WTC11 (cell line): ENCODE measurements around the gene ISG20L2. TPM values are rescaled to one million over a fixed set of nuclear protein-coding genes. Genes with fewer than 3 reads are reported as not detected.
A peak's percentile ranks its signal among the peaks of the same experiment; 100 is the strongest.

Experiments
- ATAC-seq: fragments of 200-7000 bp; cut with Tn5 transposase; 2 replicates; pipeline ENCODE4 v1.10.0; 2021; ENCODE audit warnings: mild to moderate bottlenecking, moderate library complexity
- CTCF ChIA-PET: fragments of 300-600 bp; sonication (Branson Sonifier 250); formaldehyde crosslinking; loops from one replicate; lab custom pipeline; 2021; ENCODE audit warnings: antibody characterized with exemption; lab: Charles Lee
- POLR2A ChIA-PET: fragments of 350-600 bp; sonication (Branson Sonifier 250); formaldehyde crosslinking; loops from one replicate; lab custom pipeline; 2021; ENCODE audit warnings: antibody characterized with exemption; lab: Charles Lee
- DNase-seq: peaks from one replicate; pipeline ENCODE4 v3.0.0; 2021; ENCODE audit warnings: low spot score
- H3K27ac Mint-ChIP-seq: 2 replicates; pipeline ENCODE4 v1.8.0; 2021; ENCODE audit warnings: mixed read lengths
- H3K27me3 Mint-ChIP-seq: 2 replicates; pipeline ENCODE4 v1.8.0; 2021; ENCODE audit warnings: low read depth, mild to moderate bottlenecking, moderate library complexity, mixed read lengths
- H3K36me3 Mint-ChIP-seq: 2 replicates; pipeline ENCODE4 v1.8.0; 2021; ENCODE audit warnings: mixed read lengths
- H3K4me1 Mint-ChIP-seq: 2 replicates; pipeline ENCODE4 v1.8.0; 2022; ENCODE audit warnings: mixed read lengths
- H3K4me3 Mint-ChIP-seq: 2 replicates; pipeline ENCODE4 v1.8.0; 2021; ENCODE audit warnings: mild to moderate bottlenecking, moderate library complexity, mixed read lengths
- H3K9me3 Mint-ChIP-seq: 2 replicates; pipeline ENCODE4 v1.8.0; 2021; ENCODE audit warnings: mixed read lengths
- ATF3 ChIP-seq: sonication (generic); formaldehyde crosslinking; conservative IDR thresholded peaks from 2 replicates; pipeline ENCODE4 v1.8.1; 2022; ENCODE audit warnings: mild to moderate bottlenecking, missing genetic modification reagents
- E2F5 ChIP-seq: sonication (generic); formaldehyde crosslinking; IDR thresholded peaks from 2 replicates; pipeline ENCODE4 v1.8.1; 2022; ENCODE audit warnings: mild to moderate bottlenecking, moderate library complexity, missing genetic modification reagents
- ELF4 ChIP-seq: sonication (generic); formaldehyde crosslinking; IDR thresholded peaks from 2 replicates; pipeline ENCODE4 v1.8.1; 2022; ENCODE audit warnings: low read depth, mild to moderate bottlenecking, moderate library complexity, missing genetic modification reagents
- EMX1 ChIP-seq: fragments of 250-450 bp; sonication (Bioruptor Pico); IDR thresholded peaks from 2 replicates; pipeline ENCODE4 v1.8.0; 2021; ENCODE audit warnings: mild to moderate bottlenecking
- ERG ChIP-seq: fragments of 250-450 bp; sonication (Bioruptor Pico); IDR thresholded peaks from 2 replicates; pipeline ENCODE4 v1.8.0; 2021; ENCODE audit warnings: mild to moderate bottlenecking
- ETV6 ChIP-seq: sonication (generic); formaldehyde crosslinking; IDR thresholded peaks from 2 replicates; pipeline ENCODE4 v1.8.1; 2022; ENCODE audit warnings: mild to moderate bottlenecking, missing genetic modification reagents
- FOXK1 ChIP-seq: sonication (generic); formaldehyde crosslinking; IDR thresholded peaks from 2 replicates; pipeline ENCODE4 v1.8.0; 2022; ENCODE audit warnings: mild to moderate bottlenecking, moderate library complexity, missing genetic modification reagents
- FOXP1 ChIP-seq: sonication (generic); formaldehyde crosslinking; IDR thresholded peaks from 2 replicates; pipeline ENCODE4 v1.8.0; 2022; ENCODE audit warnings: missing genetic modification reagents, mild to moderate bottlenecking, moderate library complexity, borderline replicate concordance
- GABPB1 ChIP-seq: sonication (generic); formaldehyde crosslinking; IDR thresholded peaks from 2 replicates; pipeline ENCODE4 v1.8.1; 2023; ENCODE audit warnings: mild to moderate bottlenecking, missing genetic modification reagents
- JAZF1 ChIP-seq: fragments of 250-450 bp; sonication (Bioruptor Pico); IDR thresholded peaks from 2 replicates; pipeline ENCODE4 v1.9.0; 2021; ENCODE audit warnings: moderate library complexity, mild to moderate bottlenecking, inconsistent platforms
- MXD4 ChIP-seq: fragments of 250-450 bp; sonication (Bioruptor Pico); IDR thresholded peaks from 2 replicates; pipeline ENCODE4 v1.8.0; 2021; ENCODE audit warnings: mild to moderate bottlenecking, moderate library complexity, borderline replicate concordance
- NFE2L1 ChIP-seq: sonication (generic); formaldehyde crosslinking; IDR thresholded peaks from 2 replicates; pipeline ENCODE4 v1.8.1; 2023; ENCODE audit warnings: missing genetic modification reagents
- NFYB ChIP-seq: sonication (generic); formaldehyde crosslinking; conservative IDR thresholded peaks from 2 replicates; pipeline ENCODE4 v1.8.0; 2022; ENCODE audit warnings: low read depth, missing genetic modification reagents
- TCF7 ChIP-seq: sonication (generic); formaldehyde crosslinking; IDR thresholded peaks from 2 replicates; pipeline ENCODE4 v1.8.0; 2022; ENCODE audit warnings: mild to moderate bottlenecking, low read depth, missing genetic modification reagents, moderate library complexity
- ZNF138 ChIP-seq: sonication (generic); formaldehyde crosslinking; conservative IDR thresholded peaks from 2 replicates; pipeline ENCODE4 v1.8.1; 2022; ENCODE audit warnings: mild to moderate bottlenecking, moderate library complexity, missing genetic modification reagents
- ZNF232 ChIP-seq: sonication (generic); formaldehyde crosslinking; IDR thresholded peaks from 2 replicates; pipeline ENCODE4 v1.8.0; 2022; ENCODE audit warnings: mild to moderate bottlenecking, missing genetic modification reagents
- total RNA-seq: library from RNA; stranded (reverse); gene quantifications from 3 replicates; pipeline ENCODE4 v1.2.3, GENCODE V29; 2021
- TF ChIP-seq, protein P1 (sequence below): sonication (generic); formaldehyde crosslinking; IDR thresholded peaks from 2 replicates; pipeline ENCODE4 v1.8.1; 2023; ENCODE audit warnings: mild to moderate bottlenecking, moderate library complexity, missing genetic modification reagents
- TF ChIP-seq, protein P2 (sequence below): fragments of 250-450 bp; sonication (Bioruptor Pico); IDR thresholded peaks from 2 replicates; pipeline ENCODE4 v1.9.0; 2021; ENCODE audit warnings: mild to moderate bottlenecking, borderline replicate concordance
- TF ChIP-seq, protein P3 (sequence below): sonication (generic); formaldehyde crosslinking; IDR thresholded peaks from 2 replicates; pipeline ENCODE4 v1.8.0; 2023; ENCODE audit warnings: missing genetic modification reagents, mild to moderate bottlenecking, borderline replicate concordance
- TF ChIP-seq, protein P4 (sequence below): sonication (generic); formaldehyde crosslinking; IDR thresholded peaks from 2 replicates; pipeline ENCODE4 v1.8.0; 2022; ENCODE audit warnings: mild to moderate bottlenecking, missing genetic modification reagents

ISG20L2 gene
- total RNA-seq, 1 experiment from 2014 or later = 43.8 TPM

DNA sequence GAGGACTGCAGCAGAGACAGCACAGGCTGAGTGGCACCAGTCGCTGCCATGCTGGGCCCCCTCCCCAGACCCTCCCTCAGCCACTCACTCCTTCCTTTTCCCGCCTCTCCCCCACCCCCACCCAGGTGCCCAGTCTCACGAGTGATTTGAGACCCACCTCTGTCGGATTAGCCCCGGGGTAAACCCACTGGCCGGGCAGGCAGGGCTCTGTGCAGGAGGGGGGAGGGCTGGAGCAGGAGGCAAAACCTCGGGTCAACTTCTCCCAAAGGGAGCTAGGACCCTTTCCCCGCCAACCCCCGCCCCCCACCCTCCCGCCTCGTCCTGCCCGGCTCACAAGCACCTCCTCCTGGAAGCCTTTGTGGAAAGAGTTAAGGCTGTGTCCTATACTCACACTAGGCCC lies 15.8 kb upstream of the ISG20L2 start:
- peaks cover 25% of the 10 kb centered on the region for H3K36me3 Mint-ChIP-seq
- peak overlapping the region; percentile 87; the same call in 1 of the 2 replicates for H3K27ac Mint-ChIP-seq
- TF ChIP-seq ZNF232 (CRISPR knock-in tag) = no peak
- TF ChIP-seq NFYB (CRISPR knock-in tag) = no peak
- TF ChIP-seq GABPB1 = no peak
- TF ChIP-seq ATF3 = no peak
- TF ChIP-seq, protein P1, sequence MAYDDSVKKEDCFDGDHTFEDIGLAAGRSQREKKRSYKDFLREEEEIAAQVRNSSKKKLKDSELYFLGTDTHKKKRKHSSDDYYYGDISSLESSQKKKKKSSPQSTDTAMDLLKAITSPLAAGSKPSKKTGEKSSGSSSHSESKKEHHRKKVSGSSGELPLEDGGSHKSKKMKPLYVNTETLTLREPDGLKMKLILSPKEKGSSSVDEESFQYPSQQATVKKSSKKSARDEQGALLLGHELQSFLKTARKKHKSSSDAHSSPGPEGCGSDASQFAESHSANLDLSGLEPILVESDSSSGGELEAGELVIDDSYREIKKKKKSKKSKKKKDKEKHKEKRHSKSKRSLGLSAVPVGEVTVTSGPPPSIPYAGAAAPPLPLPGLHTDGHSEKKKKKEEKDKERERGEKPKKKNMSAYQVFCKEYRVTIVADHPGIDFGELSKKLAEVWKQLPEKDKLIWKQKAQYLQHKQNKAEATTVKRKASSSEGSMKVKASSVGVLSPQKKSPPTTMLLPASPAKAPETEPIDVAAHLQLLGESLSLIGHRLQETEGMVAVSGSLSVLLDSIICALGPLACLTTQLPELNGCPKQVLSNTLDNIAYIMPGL (CRISPR knock-in tag) = no peak
- TF ChIP-seq JAZF1 (CRISPR knock-in tag) = no peak
- no peak for TF ChIP-seq TCF7
- no peak for TF ChIP-seq EMX1 (CRISPR knock-in tag)
- no peak for TF ChIP-seq ELF4
- no peak for TF ChIP-seq NFE2L1 (CRISPR knock-in tag)
- TF ChIP-seq ETV6 (CRISPR knock-in tag) = no peak
- no peak for TF ChIP-seq FOXP1 (CRISPR knock-in tag)
- TF ChIP-seq, protein P2, sequence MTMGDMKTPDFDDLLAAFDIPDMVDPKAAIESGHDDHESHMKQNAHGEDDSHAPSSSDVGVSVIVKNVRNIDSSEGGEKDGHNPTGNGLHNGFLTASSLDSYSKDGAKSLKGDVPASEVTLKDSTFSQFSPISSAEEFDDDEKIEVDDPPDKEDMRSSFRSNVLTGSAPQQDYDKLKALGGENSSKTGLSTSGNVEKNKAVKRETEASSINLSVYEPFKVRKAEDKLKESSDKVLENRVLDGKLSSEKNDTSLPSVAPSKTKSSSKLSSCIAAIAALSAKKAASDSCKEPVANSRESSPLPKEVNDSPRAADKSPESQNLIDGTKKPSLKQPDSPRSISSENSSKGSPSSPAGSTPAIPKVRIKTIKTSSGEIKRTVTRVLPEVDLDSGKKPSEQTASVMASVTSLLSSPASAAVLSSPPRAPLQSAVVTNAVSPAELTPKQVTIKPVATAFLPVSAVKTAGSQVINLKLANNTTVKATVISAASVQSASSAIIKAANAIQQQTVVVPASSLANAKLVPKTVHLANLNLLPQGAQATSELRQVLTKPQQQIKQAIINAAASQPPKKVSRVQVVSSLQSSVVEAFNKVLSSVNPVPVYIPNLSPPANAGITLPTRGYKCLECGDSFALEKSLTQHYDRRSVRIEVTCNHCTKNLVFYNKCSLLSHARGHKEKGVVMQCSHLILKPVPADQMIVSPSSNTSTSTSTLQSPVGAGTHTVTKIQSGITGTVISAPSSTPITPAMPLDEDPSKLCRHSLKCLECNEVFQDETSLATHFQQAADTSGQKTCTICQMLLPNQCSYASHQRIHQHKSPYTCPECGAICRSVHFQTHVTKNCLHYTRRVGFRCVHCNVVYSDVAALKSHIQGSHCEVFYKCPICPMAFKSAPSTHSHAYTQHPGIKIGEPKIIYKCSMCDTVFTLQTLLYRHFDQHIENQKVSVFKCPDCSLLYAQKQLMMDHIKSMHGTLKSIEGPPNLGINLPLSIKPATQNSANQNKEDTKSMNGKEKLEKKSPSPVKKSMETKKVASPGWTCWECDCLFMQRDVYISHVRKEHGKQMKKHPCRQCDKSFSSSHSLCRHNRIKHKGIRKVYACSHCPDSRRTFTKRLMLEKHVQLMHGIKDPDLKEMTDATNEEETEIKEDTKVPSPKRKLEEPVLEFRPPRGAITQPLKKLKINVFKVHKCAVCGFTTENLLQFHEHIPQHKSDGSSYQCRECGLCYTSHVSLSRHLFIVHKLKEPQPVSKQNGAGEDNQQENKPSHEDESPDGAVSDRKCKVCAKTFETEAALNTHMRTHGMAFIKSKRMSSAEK (CRISPR knock-in tag) = no peak
- TF ChIP-seq FOXK1 = no peak
- TF ChIP-seq ZNF138 = no peak
- TF ChIP-seq ERG (CRISPR knock-in tag) = no peak
- TF ChIP-seq, protein P3, sequence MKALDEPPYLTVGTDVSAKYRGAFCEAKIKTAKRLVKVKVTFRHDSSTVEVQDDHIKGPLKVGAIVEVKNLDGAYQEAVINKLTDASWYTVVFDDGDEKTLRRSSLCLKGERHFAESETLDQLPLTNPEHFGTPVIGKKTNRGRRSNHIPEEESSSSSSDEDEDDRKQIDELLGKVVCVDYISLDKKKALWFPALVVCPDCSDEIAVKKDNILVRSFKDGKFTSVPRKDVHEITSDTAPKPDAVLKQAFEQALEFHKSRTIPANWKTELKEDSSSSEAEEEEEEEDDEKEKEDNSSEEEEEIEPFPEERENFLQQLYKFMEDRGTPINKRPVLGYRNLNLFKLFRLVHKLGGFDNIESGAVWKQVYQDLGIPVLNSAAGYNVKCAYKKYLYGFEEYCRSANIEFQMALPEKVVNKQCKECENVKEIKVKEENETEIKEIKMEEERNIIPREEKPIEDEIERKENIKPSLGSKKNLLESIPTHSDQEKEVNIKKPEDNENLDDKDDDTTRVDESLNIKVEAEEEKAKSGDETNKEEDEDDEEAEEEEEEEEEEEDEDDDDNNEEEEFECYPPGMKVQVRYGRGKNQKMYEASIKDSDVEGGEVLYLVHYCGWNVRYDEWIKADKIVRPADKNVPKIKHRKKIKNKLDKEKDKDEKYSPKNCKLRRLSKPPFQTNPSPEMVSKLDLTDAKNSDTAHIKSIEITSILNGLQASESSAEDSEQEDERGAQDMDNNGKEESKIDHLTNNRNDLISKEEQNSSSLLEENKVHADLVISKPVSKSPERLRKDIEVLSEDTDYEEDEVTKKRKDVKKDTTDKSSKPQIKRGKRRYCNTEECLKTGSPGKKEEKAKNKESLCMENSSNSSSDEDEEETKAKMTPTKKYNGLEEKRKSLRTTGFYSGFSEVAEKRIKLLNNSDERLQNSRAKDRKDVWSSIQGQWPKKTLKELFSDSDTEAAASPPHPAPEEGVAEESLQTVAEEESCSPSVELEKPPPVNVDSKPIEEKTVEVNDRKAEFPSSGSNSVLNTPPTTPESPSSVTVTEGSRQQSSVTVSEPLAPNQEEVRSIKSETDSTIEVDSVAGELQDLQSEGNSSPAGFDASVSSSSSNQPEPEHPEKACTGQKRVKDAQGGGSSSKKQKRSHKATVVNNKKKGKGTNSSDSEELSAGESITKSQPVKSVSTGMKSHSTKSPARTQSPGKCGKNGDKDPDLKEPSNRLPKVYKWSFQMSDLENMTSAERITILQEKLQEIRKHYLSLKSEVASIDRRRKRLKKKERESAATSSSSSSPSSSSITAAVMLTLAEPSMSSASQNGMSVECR (CRISPR knock-in tag) = no peak
- TF ChIP-seq, protein P4, sequence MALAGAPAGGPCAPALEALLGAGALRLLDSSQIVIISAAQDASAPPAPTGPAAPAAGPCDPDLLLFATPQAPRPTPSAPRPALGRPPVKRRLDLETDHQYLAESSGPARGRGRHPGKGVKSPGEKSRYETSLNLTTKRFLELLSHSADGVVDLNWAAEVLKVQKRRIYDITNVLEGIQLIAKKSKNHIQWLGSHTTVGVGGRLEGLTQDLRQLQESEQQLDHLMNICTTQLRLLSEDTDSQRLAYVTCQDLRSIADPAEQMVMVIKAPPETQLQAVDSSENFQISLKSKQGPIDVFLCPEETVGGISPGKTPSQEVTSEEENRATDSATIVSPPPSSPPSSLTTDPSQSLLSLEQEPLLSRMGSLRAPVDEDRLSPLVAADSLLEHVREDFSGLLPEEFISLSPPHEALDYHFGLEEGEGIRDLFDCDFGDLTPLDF = no peak
- no peak for TF ChIP-seq E2F5 (CRISPR knock-in tag)
- no peak for TF ChIP-seq MXD4 (CRISPR knock-in tag)
- POLR2A ChIA-PET = no interaction called here
- H3K4me3 Mint-ChIP-seq = no peak overlapping the region
- H3K4me1 Mint-ChIP-seq = peaks cover 53% of the 10 kb centered on the region
- DNase-seq = no peak
- no peaks in the 10 kb centered on the region for H3K9me3 Mint-ChIP-seq
- ATAC-seq = no peak
- no peaks in the 10 kb centered on the region; the same call in 1 of the 2 replicates for H3K27me3 Mint-ChIP-seq
- CTCF ChIA-PET = interaction anchor here (0.6 to 4.8 kb wide), 5 partner anchors 18 to 116 kb away, joined by 3 to 25 read pairs (median 3); no protein-coding TSS in a partner anchor
